HS-27A (cell line): ENCODE measurements around the gene SS18L1.

Source experiments
- DNase-seq: peaks from one replicate; pipeline ENCODE4 v3.0.0-alpha.2; 2012; ENCODE audit warnings: low read depth, missing footprints

The SS18L1 gene

GRCh38 chr20:62212299-62212698, 68.7 kb downstream of the SS18L1 start:
- DNase-seq: no peak

- DNase-seq: no peak
These were observed 70.5 kb downstream of the SS18L1 start for GRCh38 chr20:62214067-62214466.

- no peak for DNase-seq
These were observed 71.7 kb downstream of the SS18L1 start for GRCh38 chr20:62215020-62215990.

GRCh38 chr20:62215991-62216635, 72.5 kb downstream of the SS18L1 start:
- DNase-seq: no peak

- no peak for DNase-seq
These were observed 73.3 kb downstream of the SS18L1 start for GRCh38 chr20:62216636-62217566.

- no peak for DNase-seq
These were observed 74.6 kb downstream of the SS18L1 start for GRCh38 chr20:62217913-62218773.

- no peak for DNase-seq
These were observed 75.8 kb downstream of the SS18L1 start for GRCh38 chr20:62219101-62219991.

GRCh38 chr20:62219992-62220665, 76.6 kb downstream of the SS18L1 start, which contains the start of gene HRH3:
Gene HRH3, minus strand, starts transcription at chr20:62220278. Its CDS starts 308 bp downstream, at chr20:62219970.
- DNase-seq: no peak

GRCh38 chr20:62220666-62221568, 77.3 kb downstream of the SS18L1 start:
- DNase-seq: no peak

- no peak for DNase-seq
These were observed 78.8 kb downstream of the SS18L1 start for GRCh38 chr20:62222266-62222850.

GRCh38 chr20:62222972-62223371, 79.4 kb downstream of the SS18L1 start:
- DNase-seq: no peak

- no peak for DNase-seq
These were observed 80.0 kb downstream of the SS18L1 start for GRCh38 chr20:62223571-62223970.

- DNase-seq: no peak
These were observed 80.7 kb downstream of the SS18L1 start for GRCh38 chr20:62224113-62224855.

- DNase-seq: no peak
These were observed 81.5 kb downstream of the SS18L1 start for GRCh38 chr20:62225026-62225425.

GRCh38 chr20:62225820-62226635, 82.5 kb downstream of the SS18L1 start:
- DNase-seq: no peak
